Trophoblast cell (in vitro differentiated cells and primary cell): ENCODE results near the gene ASPA.
A peak's percentile ranks its signal among the peaks of the same experiment; 100 is the strongest.

Source experiments
- DNase-seq, 2 donors: peaks; one replicate each; pipeline ENCODE4 v3.0.0-alpha.2; 2016
- H2AFZ ChIP-seq: 2 replicates; pipeline ENCODE4 v1.6.1; 2013; ENCODE audit warnings: low read length, moderate library complexity, mild to moderate bottlenecking; ENCODE audit not compliant: insufficient read depth, poor library complexity
- H2AK5ac ChIP-seq: 2 replicates; pipeline ENCODE4 v1.6.1; 2013; ENCODE audit warnings: mild to moderate bottlenecking, low read length
- H2BK120ac ChIP-seq: 2 replicates; pipeline ENCODE4 v1.6.1; 2013; ENCODE audit warnings: low read length, mild to moderate bottlenecking, moderate library complexity; ENCODE audit not compliant: insufficient read depth, poor library complexity
- H2BK12ac ChIP-seq: 2 replicates; pipeline ENCODE4 v1.6.1; 2013; ENCODE audit warnings: mild to moderate bottlenecking, low read length, moderate library complexity
- H2BK5ac ChIP-seq: 2 replicates; pipeline ENCODE4 v1.6.1; 2013; ENCODE audit warnings: low read length, low read depth, moderate library complexity, mild to moderate bottlenecking; ENCODE audit not compliant: poor library complexity
- H3K14ac ChIP-seq: 2 replicates; pipeline ENCODE4 v1.6.1; 2013; ENCODE audit warnings: mild to moderate bottlenecking, low read length
- H3K18ac ChIP-seq: 2 replicates; pipeline ENCODE4 v1.6.1; 2013; ENCODE audit warnings: mild to moderate bottlenecking, low read length
- H3K23ac ChIP-seq: 2 replicates; pipeline ENCODE4 v1.6.1; 2013; ENCODE audit warnings: low read length
- H3K27ac ChIP-seq: 2 replicates; pipeline ENCODE4 v1.5.1; 2013; ENCODE audit warnings: low read depth, mild to moderate bottlenecking, inconsistent platforms, low read length, moderate library complexity
- H3K27me3 ChIP-seq: 2 replicates; pipeline ENCODE4 v1.6.1; 2013; ENCODE audit warnings: inconsistent platforms, mild to moderate bottlenecking, low read length, moderate library complexity; ENCODE audit not compliant: insufficient read depth
- H3K36me3 ChIP-seq, 2 experiments: 1 replicate in 1 of 2; 2 replicates in 1 of 2; pipeline ENCODE4 v1.6.1; 2013; ENCODE audit warnings: low read length in 2 of 2, mild to moderate bottlenecking in 2 of 2, moderate library complexity in 1 of 2; ENCODE audit not compliant: insufficient read depth in 2 of 2, control insufficient read depth in 1 of 2
- H3K4ac ChIP-seq: 2 replicates; pipeline ENCODE4 v1.6.1; 2013; ENCODE audit warnings: low read depth, mild to moderate bottlenecking, low read length, moderate library complexity
- H3K4me1 ChIP-seq, 2 experiments: 1 replicate in 1 of 2; 2 replicates in 1 of 2; pipeline ENCODE4 v1.6.1; 2013; ENCODE audit warnings: low read length in 2 of 2, mild to moderate bottlenecking in 2 of 2, moderate library complexity in 1 of 2; ENCODE audit not compliant: insufficient read depth in 2 of 2, control insufficient read depth in 1 of 2
- H3K4me2 ChIP-seq: 2 replicates; pipeline ENCODE4 v1.6.1; 2013; ENCODE audit warnings: inconsistent platforms, mild to moderate bottlenecking, low read length, moderate library complexity
- H3K4me3 ChIP-seq: 2 replicates; pipeline ENCODE4 v1.5.1; 2013; ENCODE audit warnings: mild to moderate bottlenecking, low read depth, low read length, inconsistent platforms
- H3K79me1 ChIP-seq: one replicate; pipeline ENCODE4 v1.6.1; 2013; ENCODE audit warnings: low read length
- H3K79me2 ChIP-seq: 2 replicates; pipeline ENCODE4 v1.6.1; 2013; ENCODE audit warnings: low read length, mild to moderate bottlenecking; ENCODE audit not compliant: control insufficient read depth, insufficient read depth, poor library complexity
- H3K9ac ChIP-seq: 2 replicates; pipeline ENCODE4 v1.6.1; 2013; ENCODE audit warnings: mild to moderate bottlenecking, low read length
- H3K9me3 ChIP-seq: 2 replicates; pipeline ENCODE4 v1.6.1; 2013; ENCODE audit warnings: low read depth, mild to moderate bottlenecking, control low read depth, inconsistent platforms, low read length; ENCODE audit not compliant: insufficient read depth
- H4K12ac ChIP-seq: 2 replicates; pipeline ENCODE4 v1.6.1; 2013; ENCODE audit warnings: low read depth, mild to moderate bottlenecking, low read length, moderate library complexity
- H4K8ac ChIP-seq: 2 replicates; pipeline ENCODE4 v1.6.1; 2013; ENCODE audit warnings: low read depth, mild to moderate bottlenecking, low read length, moderate library complexity
- H4K91ac ChIP-seq: one replicate; pipeline ENCODE4 v1.6.1; 2013; ENCODE audit warnings: low read depth, mild to moderate bottlenecking, low read length, moderate library complexity
- WGBS: extraction: QIAGEN DNeasy Blood & Tissue Kit; methylation state at CpG from one replicate; pipeline ENCODE4 v1.1.7; 2013; ENCODE audit warnings: missing lambda C conversion rate; ENCODE audit not compliant: insufficient read length, insufficient coverage; ENCODE audit errors: extremely low coverage; 5-methylcytosine and 5-hydroxymethylcytosine counted together

Gene ASPA

GRCh38 chr17:3552916-3553315, 77.1 kb downstream of the ASPA start:
- no peak for DNase-seq
- Histone ChIP-seq H3K36me3 (no peaks in the 10 kb centered on the region), H3K4me2 (no peak overlapping the region), H3K4me3 (peak overlapping the region; percentile 21), H2BK5ac (no peak overlapping the region), H2AK5ac (no peak overlapping the region), H4K12ac (no peak overlapping the region), H3K9ac (no peak overlapping the region), H3K4ac (no peak overlapping the region), H3K79me1 (no peaks in the 10 kb centered on the region), H2BK12ac (no peak overlapping the region), H3K9me3 (peaks cover 3% of the 10 kb centered on the region), H3K23ac (no peak overlapping the region), H3K14ac (no peak overlapping the region), H3K27me3 (no peaks in the 10 kb centered on the region), H3K18ac (no peak overlapping the region), H3K79me2 (no peaks in the 10 kb centered on the region), H2BK120ac (no peak overlapping the region), H4K91ac (no peak overlapping the region), H4K8ac (no peak overlapping the region), H3K4me1 (no peaks in the 10 kb centered on the region), H2AFZ (no peak overlapping the region), H3K27ac (no peak overlapping the region)
- no CpG with 5 or more reads among the region's 7 CpGs for WGBS
